ENCODE measurements around the gene PRAMEF8.
"Not testable (repeated sequence)": the region's sequence is repeated elsewhere in the genome, so short reads cannot be mapped to it uniquely, and the experiment has no call there.

Gene PRAMEF8

GRCh38 chr1:13285037-13285436 lies at the start of gene PRAMEF8:
Gene PRAMEF8, minus strand, starts transcription at chr1:13285137. Its CDS starts 1,046 bp downstream, at chr1:13284091.
- not testable (repeated sequence) for DNase-seq (ENCODE audit: low read depth in 3 of 3, low spot score in 1 of 3)

GRCh38 chr1:13315281-13315680 lies 30.3 kb upstream of the PRAMEF8 start, which contains the start of gene PRAMEF15:
Gene PRAMEF15, plus strand, starts transcription at chr1:13315581. Its CDS starts 2,827 bp downstream, at chr1:13318408.
- not testable (repeated sequence) for DNase-seq (ENCODE audit: low read depth in 3 of 3, low spot score in 1 of 3)

- not testable (repeated sequence) for DNase-seq (ENCODE audit: low read depth in 3 of 3, low spot score in 1 of 3)
These were observed 18.3 kb upstream of the PRAMEF8 start, which contains the start of gene PRAMEF33 for GRCh38 chr1:13303239-13303638. Gene PRAMEF33, plus strand, starts transcription at chr1:13303539. Its CDS starts 2,416 bp downstream, at chr1:13305955.

GRCh38 chr1:13302197-13302596 lies 17.3 kb upstream of the PRAMEF8 start:
- DNase-seq (ENCODE audit: low read depth in 3 of 3, low spot score in 1 of 3) = not testable (repeated sequence)

- not testable (repeated sequence) for DNase-seq (ENCODE audit: low read depth in 3 of 3, low spot score in 1 of 3)
These were observed 13.8 kb upstream of the PRAMEF8 start for GRCh38 chr1:13298699-13299098.

GRCh38 chr1:13297216-13297931 lies 12.4 kb upstream of the PRAMEF8 start:
- not testable (repeated sequence) for DNase-seq (ENCODE audit: low read depth in 3 of 3, low spot score in 1 of 3)

GRCh38 chr1:13289030-13289429 lies 4.1 kb upstream of the PRAMEF8 start:
- not testable (repeated sequence) for DNase-seq (ENCODE audit: low read depth in 3 of 3, low spot score in 1 of 3)

GRCh38 chr1:13279617-13280016 lies 5.3 kb downstream of the PRAMEF8 start:
- not testable (repeated sequence) for DNase-seq (ENCODE audit: low read depth in 3 of 3, low spot score in 1 of 3)

GRCh38 chr1:13277016-13277415 lies 7.9 kb downstream of the PRAMEF8 start:
- not testable (repeated sequence) for DNase-seq (ENCODE audit: low read depth in 3 of 3, low spot score in 1 of 3)

- DNase-seq (ENCODE audit: low read depth in 3 of 3, low spot score in 1 of 3) = not testable (repeated sequence)
These were observed 19.8 kb downstream of the PRAMEF8 start for GRCh38 chr1:13265124-13265523.

- not testable (repeated sequence) for DNase-seq (ENCODE audit: low read depth in 3 of 3, low spot score in 1 of 3)
These were observed 31.0 kb downstream of the PRAMEF8 start, which contains the start of gene PRAMEF5 for GRCh38 chr1:13253898-13254297. Gene PRAMEF5, plus strand, starts transcription at chr1:13254198. Its CDS starts 5,071 bp downstream, at chr1:13259269.

GRCh38 chr1:13247122-13247521 lies 37.8 kb downstream of the PRAMEF8 start:
- DNase-seq (ENCODE audit: low read depth in 3 of 3, low spot score in 1 of 3) = not testable (repeated sequence)

- not testable (repeated sequence) for DNase-seq (ENCODE audit: low read depth in 3 of 3, low spot score in 1 of 3)
These were observed 38.4 kb downstream of the PRAMEF8 start for GRCh38 chr1:13246554-13246871.

- not testable (repeated sequence) for DNase-seq (ENCODE audit: low read depth in 3 of 3, low spot score in 1 of 3)
These were observed 38.9 kb downstream of the PRAMEF8 start for GRCh38 chr1:13245841-13246553.

- DNase-seq (ENCODE audit: low read depth in 3 of 3, low spot score in 1 of 3) = not testable (repeated sequence)
These were observed 41.2 kb downstream of the PRAMEF8 start for GRCh38 chr1:13243536-13244263.

- DNase-seq (ENCODE audit: low read depth in 3 of 3, low spot score in 1 of 3) = not testable (repeated sequence)
These were observed 45.3 kb downstream of the PRAMEF8 start for GRCh38 chr1:13239633-13240032.

GRCh38 chr1:13237572-13237971 lies 47.4 kb downstream of the PRAMEF8 start:
- not testable (repeated sequence) for DNase-seq (ENCODE audit: low read depth in 3 of 3, low spot score in 1 of 3)

- not testable (repeated sequence) for DNase-seq (ENCODE audit: low read depth in 3 of 3, low spot score in 1 of 3)
These were observed 50.9 kb downstream of the PRAMEF8 start for GRCh38 chr1:13234057-13234456.

- not testable (repeated sequence) for DNase-seq (ENCODE audit: low read depth in 3 of 3, low spot score in 1 of 3)
These were observed 52.9 kb downstream of the PRAMEF8 start for GRCh38 chr1:13232056-13232455.
